Astrocyte (in vitro differentiated cells and primary cell): Measurements from ENCODE around the gene EIF1AD.

Experiments
- EZH2 ChIP-seq: IDR thresholded peaks from 2 replicates; pipeline ENCODE4 v1.6.1; 2012; ENCODE audit warnings: mild to moderate bottlenecking, low read length, inconsistent platforms; ENCODE audit not compliant: insufficient read depth
- TF ChIP-seq, protein P1 (sequence below): IDR thresholded peaks from 2 replicates; pipeline ENCODE4 v1.5.1; 2011; ENCODE audit warnings: low read depth, mild to moderate bottlenecking, inconsistent platforms, low read length, moderate library complexity; ENCODE audit not compliant: insufficient read depth

DNA sequence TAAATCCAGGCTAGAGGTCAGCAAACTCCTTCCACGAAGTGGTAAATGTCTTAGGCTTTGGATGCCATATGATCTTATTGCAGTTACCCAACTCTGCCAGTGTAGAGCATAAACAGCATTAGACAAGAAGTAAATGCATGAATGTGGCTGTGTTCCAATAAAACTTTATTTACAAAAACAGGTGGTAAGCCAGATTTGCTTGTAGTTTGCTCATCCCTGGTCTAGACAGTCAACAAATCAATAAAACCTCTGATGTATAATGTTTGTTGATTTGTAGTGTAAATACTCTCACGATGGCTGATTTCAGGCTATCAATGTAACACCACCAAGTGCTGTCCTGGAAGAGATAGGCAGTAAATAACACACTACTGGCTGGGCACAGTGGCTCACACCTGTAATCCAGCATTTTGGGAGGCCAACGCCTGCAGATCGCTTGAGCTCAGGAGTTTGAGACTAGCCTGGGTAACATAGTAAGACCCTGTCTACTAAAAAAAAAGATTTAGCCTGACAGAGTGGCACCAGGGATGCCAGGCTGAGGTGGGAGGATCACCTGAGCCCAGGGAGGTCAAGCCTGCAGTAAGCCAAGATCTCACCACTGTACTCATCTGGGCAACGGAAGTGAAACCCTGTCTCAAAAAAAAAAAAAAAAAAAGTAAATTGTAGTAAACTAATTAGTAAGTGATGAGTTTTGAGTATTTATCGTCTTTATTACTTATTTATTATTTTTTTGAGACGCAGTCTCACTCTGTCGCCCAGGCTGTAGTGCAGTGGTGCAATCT is 31.2 kb upstream of the EIF1AD start:
- TF ChIP-seq, protein P1, sequence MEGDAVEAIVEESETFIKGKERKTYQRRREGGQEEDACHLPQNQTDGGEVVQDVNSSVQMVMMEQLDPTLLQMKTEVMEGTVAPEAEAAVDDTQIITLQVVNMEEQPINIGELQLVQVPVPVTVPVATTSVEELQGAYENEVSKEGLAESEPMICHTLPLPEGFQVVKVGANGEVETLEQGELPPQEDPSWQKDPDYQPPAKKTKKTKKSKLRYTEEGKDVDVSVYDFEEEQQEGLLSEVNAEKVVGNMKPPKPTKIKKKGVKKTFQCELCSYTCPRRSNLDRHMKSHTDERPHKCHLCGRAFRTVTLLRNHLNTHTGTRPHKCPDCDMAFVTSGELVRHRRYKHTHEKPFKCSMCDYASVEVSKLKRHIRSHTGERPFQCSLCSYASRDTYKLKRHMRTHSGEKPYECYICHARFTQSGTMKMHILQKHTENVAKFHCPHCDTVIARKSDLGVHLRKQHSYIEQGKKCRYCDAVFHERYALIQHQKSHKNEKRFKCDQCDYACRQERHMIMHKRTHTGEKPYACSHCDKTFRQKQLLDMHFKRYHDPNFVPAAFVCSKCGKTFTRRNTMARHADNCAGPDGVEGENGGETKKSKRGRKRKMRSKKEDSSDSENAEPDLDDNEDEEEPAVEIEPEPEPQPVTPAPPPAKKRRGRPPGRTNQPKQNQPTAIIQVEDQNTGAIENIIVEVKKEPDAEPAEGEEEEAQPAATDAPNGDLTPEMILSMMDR: no peak
- TF ChIP-seq EZH2: no peak
